Stimulated activated CD8-positive, alpha-beta memory T cell treated with anti-CD3 and anti-CD28 coated beads, Interleukin-7, amount 100 ng/mL, for 4 hours (primary cell): ENCODE results near the gene USP15.

Source experiments
- DNase-seq, 2 donors: peaks; one replicate each; pipeline ENCODE4 v3.0.0-alpha.2; 2020; ENCODE audit warnings: low read depth in 2 of 2

USP15 gene

GRCh38 chr12:62259993-62260732 is at the start of gene USP15:
Gene USP15 (plus strand): TSS chr12:62260404. CDS start chr12:62260415, 11 bp downstream.
- peak; percentile 92 to 94 for DNase-seq

DNA sequence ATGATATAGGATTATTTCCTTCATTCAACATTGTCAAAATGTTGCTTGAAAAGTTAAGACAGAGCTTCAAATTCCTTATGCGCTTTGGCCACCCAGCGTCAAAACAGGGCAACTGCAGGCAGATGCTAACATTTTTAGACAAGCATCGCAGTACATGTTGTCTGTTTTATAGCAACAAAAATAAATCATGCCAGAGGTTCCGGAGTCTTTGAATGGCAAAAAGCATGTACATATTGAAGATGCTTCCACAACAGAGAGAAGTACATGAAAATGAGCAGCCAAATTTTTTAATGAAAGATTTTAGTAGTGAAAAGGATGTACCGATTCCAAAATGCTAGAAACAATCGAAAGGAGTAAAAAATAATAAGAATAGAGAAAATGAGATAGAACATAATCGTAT is 49.8 kb upstream of the USP15 start:
- DNase-seq, result peak in 1 of 2 donors; percentile 30

- DNase-seq, result no peak
These were observed 48.7 kb upstream of the USP15 start for GRCh38 chr12:62211510-62211909.

GRCh38 chr12:62214846-62215245 is 45.4 kb upstream of the USP15 start:
- no peak for DNase-seq

- no peak for DNase-seq
These were observed 44.7 kb upstream of the USP15 start for GRCh38 chr12:62215506-62215905.

DNA sequence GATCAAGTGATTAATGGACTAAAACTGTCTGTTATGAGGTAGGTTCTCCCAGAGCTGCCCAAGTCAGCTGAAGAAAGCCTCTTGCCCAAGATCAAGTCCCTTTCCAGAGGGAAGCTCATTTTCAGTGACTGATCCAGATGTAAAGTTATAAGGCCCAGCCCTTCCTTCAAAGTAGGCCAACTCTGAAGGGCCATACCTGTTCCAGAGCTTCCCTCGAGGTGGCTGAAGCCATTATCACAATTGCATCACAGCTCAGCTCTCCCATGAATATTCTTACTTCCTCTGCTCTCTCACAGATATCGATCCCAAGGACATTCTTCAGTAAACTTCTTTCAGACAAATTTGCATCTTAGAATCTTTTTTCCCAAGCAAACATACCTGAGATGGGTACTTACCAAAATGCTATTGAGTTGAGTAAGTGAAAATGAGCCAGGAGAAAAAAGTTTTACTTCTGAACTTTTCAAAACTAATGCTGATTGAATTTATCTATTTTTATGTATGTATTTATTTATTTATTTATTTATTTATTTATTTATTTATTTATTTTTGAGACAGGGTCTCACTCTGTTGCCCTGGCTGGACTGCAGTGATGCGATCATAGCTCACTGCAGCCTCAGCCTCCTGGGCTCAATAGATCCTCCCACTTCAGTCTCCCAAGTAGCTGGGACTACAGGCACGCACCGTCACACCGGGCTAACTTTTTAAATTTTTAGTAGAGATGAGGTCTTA is 42.6 kb upstream of the USP15 start:
- DNase-seq, result no peak

DNA sequence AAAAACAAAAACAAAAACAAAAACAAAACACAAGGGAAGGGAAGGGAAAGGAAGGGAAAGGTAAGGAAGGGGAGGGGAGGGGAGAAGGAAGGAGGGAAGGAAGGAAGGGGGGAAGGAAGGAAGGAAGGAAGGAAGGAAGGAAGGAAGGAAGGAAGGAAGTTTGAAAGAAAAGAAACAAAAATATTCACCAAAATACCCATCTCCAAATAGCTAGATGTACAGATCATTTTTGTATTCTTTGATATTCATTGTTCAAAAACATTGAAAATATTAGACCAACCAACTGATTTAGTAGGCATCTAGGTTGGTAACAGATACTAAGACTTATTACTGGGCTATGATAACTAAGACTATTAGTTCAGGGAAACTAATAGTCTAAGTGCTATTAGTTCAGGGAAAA is 39.1 kb upstream of the USP15 start:
- no peak for DNase-seq

- DNase-seq, result no peak
These were observed 35.6 kb upstream of the USP15 start for GRCh38 chr12:62224601-62225000.

- DNase-seq, result no peak
These were observed 33.1 kb upstream of the USP15 start for GRCh38 chr12:62227091-62227490.

GRCh38 chr12:62230652-62231051 is 29.6 kb upstream of the USP15 start:
- DNase-seq, result no peak

DNA sequence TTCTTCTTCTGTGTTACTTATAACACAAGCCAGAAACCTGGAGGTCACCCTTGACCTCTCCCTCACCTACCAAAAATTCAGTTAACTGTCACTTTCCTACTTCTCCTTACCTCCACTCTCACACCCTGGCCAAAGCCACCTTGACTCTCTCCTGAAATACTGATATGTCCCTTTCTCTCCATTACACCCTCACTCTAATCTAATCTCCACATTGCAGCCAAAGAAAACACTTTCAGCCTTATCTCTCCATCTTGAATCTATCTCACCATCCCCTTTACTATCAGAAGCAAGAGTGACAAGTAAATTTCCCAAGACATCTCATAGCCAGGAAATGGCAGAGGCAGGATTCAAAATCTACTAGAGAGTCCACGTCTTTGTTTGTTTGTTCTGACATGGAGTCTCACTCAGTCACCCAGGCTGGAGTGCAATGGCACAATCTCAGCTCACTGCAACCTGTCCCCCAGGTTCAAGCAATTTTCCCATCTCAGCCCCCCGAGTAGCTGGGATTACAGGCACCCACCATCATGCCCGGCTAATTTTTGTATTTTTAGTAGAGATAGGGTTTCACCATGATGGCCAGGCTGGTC is 28.0 kb upstream of the USP15 start:
- DNase-seq, result no peak

DNA sequence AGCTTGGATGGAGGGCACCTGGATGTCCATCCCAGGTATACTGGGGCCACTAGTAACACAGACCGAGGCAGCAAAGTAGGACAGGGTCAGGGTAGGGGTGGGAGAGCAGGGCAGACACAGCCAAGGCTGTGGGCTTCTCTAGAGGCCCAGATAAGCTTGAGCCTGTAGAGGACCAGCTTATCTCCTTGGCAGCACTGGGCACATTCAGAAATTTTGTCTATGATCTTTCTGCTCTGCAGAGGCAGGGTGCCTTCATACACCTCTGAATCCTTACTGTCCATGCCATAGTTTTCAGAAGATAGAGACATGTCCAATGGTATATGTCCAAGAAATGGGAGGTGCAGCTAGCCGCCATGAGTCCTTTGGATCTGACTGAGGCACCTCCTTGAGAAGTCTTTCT is 26.4 kb upstream of the USP15 start:
- no peak for DNase-seq

GRCh38 chr12:62239571-62239970 is 20.6 kb upstream of the USP15 start:
- DNase-seq, result no peak

DNA sequence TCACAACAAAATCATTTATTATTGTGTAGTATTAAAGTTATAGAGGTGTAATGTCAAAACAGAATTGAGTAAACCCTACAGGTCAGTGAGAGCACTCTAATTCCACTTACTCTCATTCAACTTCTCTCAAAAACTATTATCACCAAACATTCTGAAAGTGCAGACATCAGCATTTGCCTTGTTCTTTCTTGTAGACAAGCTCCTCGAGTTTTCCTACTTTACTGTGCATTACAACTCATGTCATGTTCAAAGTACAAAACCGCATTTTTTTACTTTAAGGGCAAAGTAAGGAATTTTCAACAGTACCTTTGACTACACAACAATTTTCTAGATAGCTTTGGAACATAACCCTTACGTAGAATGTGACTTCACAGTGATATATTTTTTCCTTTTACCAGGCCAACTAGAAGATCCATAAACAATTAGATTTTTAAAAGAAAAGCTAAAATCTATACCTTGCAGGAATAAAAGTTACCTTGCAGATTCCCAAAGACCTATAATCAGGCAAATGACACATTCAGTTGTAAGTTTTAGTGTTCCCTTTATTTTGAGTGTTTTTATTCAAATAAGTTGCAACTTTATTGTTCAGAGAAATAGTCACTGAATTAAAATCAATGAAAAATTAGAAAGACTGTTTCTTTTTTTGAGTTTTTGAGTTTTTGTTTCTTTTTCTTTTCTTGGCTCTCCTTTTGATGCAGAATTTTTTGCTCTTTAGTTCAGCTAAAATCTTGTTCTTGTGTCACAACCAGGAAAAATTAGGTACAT is 12.7 kb upstream of the USP15 start:
- no peak for DNase-seq

DNA sequence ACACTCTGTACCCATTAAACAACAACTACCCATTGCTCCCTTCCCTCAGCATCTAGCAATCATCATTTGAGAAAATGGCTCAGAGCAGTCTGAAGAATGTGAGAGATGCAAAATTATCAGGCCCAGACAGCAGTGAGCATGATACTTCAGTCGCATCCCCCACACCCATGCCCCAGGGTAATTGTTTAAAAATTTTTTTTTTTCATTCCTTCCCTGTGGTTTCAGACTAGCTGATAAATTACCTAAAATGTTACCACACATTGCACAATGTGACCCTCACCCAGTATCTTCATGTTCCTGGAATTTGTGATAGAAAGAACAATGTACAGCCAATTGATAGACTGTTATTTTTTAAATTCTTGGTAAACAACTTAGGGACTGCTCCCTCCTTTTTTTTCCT is 11.3 kb upstream of the USP15 start:
- no peak for DNase-seq

DNA sequence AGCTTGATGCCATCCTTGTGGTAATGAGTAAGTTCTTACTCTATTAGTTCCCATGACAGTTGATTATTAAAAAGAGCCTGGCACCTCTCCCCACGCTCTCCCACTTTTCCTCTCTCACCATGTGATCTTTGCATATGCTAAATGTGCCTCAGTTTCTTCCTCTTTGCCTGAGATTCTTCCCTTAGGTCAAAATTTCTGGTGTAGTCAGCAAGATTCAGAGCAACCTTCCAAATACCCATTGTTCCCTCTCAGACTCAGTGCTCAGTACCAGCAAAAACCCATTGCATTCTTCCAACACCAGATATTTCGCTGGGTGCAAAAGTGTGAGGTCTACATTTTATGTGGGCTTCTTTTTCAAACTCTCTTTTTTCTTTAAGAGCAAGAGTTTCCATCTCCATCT is 10.8 kb upstream of the USP15 start:
- DNase-seq, result no peak

DNA sequence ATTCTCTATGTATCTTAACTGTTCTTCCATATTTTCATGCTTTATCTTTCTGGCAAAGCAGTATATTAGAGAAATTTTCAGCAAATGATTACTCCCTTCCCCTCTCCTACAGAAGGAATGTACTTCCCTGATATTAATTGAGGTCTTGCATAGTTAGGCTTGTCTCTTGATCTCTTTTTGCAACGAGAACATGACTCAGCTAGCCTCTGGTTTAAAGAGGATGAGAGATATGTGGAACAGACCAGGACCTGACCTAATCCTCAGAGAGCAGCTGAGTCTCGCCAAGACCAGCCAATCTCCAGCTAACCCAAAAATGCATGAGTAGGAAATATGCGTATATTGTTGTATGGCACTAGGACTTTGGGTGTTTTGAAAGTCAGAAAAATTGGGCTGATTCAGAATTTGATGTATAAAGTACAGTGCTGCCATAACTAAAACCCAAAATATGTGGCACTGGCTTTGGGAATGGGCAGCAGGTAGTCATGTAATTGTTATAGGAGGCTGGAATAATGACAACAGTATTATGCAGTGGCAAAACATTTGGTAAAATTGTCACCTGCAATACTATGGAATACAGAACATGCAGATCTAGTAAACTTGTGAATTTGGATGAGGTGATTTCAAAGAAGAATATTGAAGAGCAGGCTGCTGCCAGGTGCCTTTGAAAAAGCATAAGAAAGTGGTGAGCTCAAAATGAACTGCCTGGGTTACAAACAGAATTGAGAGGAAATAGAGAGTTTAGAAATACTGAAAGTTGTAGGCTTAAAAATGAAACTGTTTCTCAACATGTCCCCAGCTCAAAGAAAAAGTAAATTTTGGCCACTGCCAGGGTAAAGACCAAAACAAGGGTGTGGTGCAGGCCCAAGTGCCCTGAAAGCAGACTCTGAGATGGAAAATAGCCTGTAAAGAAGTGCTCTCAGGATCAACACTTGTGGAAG is 9.3 kb upstream of the USP15 start:
- no peak for DNase-seq

- no peak for DNase-seq
These were observed 8.6 kb upstream of the USP15 start for GRCh38 chr12:62251609-62251958.

GRCh38 chr12:62252576-62252975 is 7.6 kb upstream of the USP15 start:
- DNase-seq, result no peak

- no peak for DNase-seq
These were observed 5.2 kb upstream of the USP15 start for GRCh38 chr12:62254967-62255366.

- peak; percentile 71 to 83 for DNase-seq
These were observed 3.7 kb upstream of the USP15 start for GRCh38 chr12:62256408-62257096.
